Activated CD8-positive, alpha-beta T cell treated with anti-CD3 and anti-CD28 coated beads for 36 hours (primary cell): ENCODE data around the gene AFDN. TPM values are rescaled to one million over a fixed set of nuclear protein-coding genes. Genes with fewer than 3 reads are reported as not detected.

Experiments
- ATAC-seq: fragments of 200-7000 bp; cut with Tn5 transposase; one replicate; pipeline ENCODE4 v1.10.0; 2021; ENCODE audit warnings: mild to moderate bottlenecking, moderate library complexity
- CTCF ChIA-PET: fragments of 350-600 bp; sonication (Branson Sonifier 250); formaldehyde crosslinking; loops from one replicate; lab custom pipeline; 2021; ENCODE audit warnings: antibody characterized with exemption; lab: Charles Lee
- POLR2A ChIA-PET: fragments of 350-600 bp; sonication (Branson Sonifier 250); formaldehyde crosslinking; loops from one replicate; lab custom pipeline; 2021; ENCODE audit warnings: antibody characterized with exemption; lab: Charles Lee
- DNase-seq: peaks from one replicate; pipeline ENCODE4 v3.0.0-alpha.2; 2020
- H3K27ac Mint-ChIP-seq: one replicate; pipeline ENCODE4 v1.8.0; 2021; ENCODE audit warnings: mild to moderate bottlenecking, mixed read lengths
- H3K27me3 Mint-ChIP-seq: one replicate; pipeline ENCODE4 v1.8.0; 2021; ENCODE audit warnings: mixed read lengths
- H3K36me3 Mint-ChIP-seq: one replicate; pipeline ENCODE4 v1.8.0; 2021; ENCODE audit warnings: low read depth, mixed read lengths
- H3K4me1 Mint-ChIP-seq: one replicate; pipeline ENCODE4 v1.8.0; 2021; ENCODE audit warnings: low read depth, mixed read lengths
- H3K4me3 Mint-ChIP-seq: one replicate; pipeline ENCODE4 v1.8.0; 2021; ENCODE audit warnings: mild to moderate bottlenecking, moderate library complexity, mixed read lengths
- H3K9me3 Mint-ChIP-seq: one replicate; pipeline ENCODE4 v1.8.0; 2021; ENCODE audit warnings: mixed read lengths
- intact Hi-C: fragments of 100-400 bp; cut with micrococcal nuclease; formaldehyde crosslinking; loops from one replicate; pipeline ENCODE4 v1.10.0; 2022
- total RNA-seq, 2 experiments: library from RNA; stranded (reverse); gene quantifications; one replicate each; pipeline ENCODE4 v1.2.3, GENCODE V29; 2021
- TF ChIP-seq, protein P1 (sequence below): fragments of 200-600 bp; IDR thresholded peaks from one replicate; pipeline ENCODE4 v1.8.0; 2022; ENCODE audit warnings: antibody characterized with exemption, mild to moderate bottlenecking

Gene AFDN
- total RNA-seq, 2 experiments from 2014 or later, result 13.0 to 14.1 TPM

DNA sequence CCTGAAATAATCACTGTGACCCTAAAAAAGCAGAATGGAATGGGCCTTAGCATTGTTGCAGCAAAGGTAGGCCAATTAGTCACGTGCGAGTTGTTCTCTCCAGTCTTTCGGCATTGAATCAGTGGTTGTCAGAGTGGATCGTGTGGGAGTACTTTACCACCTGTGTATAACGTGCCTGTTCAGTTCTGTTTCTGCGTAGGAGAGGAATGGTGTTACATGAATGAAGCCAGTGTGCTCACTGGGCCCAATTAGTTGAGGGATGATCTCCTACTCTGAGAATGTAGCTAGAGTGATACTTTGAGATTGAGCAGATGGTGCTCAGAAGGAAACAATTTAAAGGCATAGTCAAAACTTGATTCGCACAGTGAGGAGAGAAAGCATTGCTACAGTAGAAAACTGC lies 98.3 kb downstream of the AFDN start:
- H3K4me3 Mint-ChIP-seq, result no peak overlapping the region
- ChIA-PET CTCF (no interaction called here), POLR2A (no interaction called here)
- H3K9me3 Mint-ChIP-seq, result no peaks in the 10 kb centered on the region
- H3K4me1 Mint-ChIP-seq, result no peaks in the 10 kb centered on the region
- DNase-seq, result no peak
- TF ChIP-seq, protein P1, sequence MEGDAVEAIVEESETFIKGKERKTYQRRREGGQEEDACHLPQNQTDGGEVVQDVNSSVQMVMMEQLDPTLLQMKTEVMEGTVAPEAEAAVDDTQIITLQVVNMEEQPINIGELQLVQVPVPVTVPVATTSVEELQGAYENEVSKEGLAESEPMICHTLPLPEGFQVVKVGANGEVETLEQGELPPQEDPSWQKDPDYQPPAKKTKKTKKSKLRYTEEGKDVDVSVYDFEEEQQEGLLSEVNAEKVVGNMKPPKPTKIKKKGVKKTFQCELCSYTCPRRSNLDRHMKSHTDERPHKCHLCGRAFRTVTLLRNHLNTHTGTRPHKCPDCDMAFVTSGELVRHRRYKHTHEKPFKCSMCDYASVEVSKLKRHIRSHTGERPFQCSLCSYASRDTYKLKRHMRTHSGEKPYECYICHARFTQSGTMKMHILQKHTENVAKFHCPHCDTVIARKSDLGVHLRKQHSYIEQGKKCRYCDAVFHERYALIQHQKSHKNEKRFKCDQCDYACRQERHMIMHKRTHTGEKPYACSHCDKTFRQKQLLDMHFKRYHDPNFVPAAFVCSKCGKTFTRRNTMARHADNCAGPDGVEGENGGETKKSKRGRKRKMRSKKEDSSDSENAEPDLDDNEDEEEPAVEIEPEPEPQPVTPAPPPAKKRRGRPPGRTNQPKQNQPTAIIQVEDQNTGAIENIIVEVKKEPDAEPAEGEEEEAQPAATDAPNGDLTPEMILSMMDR, result no peak
- no peaks in the 10 kb centered on the region for H3K36me3 Mint-ChIP-seq
- intact Hi-C loops, result no loop called here
- H3K27me3 Mint-ChIP-seq, result no peaks in the 10 kb centered on the region
- H3K27ac Mint-ChIP-seq, result no peak overlapping the region
- no peak for ATAC-seq

- H3K4me3 Mint-ChIP-seq, result no peak overlapping the region
- ChIA-PET CTCF (no interaction called here), POLR2A (no interaction called here)
- no peak for ATAC-seq
- intact Hi-C loops, result no loop called here
- no peak overlapping the region for H3K27ac Mint-ChIP-seq
- no peaks in the 10 kb centered on the region for H3K4me1 Mint-ChIP-seq
- H3K27me3 Mint-ChIP-seq, result no peaks in the 10 kb centered on the region
- H3K36me3 Mint-ChIP-seq, result no peaks in the 10 kb centered on the region
- DNase-seq, result no peak
- no peaks in the 10 kb centered on the region for H3K9me3 Mint-ChIP-seq
- TF ChIP-seq, protein P1, result no peak
Observed at GRCh38 chr6:167927246-167927645, 100.5 kb downstream of the AFDN start.

- Mint-ChIP-seq H3K36me3 (no peaks in the 10 kb centered on the region), H3K27me3 (no peaks in the 10 kb centered on the region), H3K9me3 (no peaks in the 10 kb centered on the region), H3K27ac (no peak overlapping the region), H3K4me3 (no peak overlapping the region), H3K4me1 (no peaks in the 10 kb centered on the region)
- ChIA-PET CTCF (interaction anchor here (0.8 kb wide), 1 partner anchor 16 kb away, joined by 3 read pairs; no protein-coding TSS in a partner anchor), POLR2A (no interaction called here)
- intact Hi-C loops, result no loop called here
- ATAC-seq (no peak), DNase-seq (no peak)
- TF ChIP-seq, protein P1, result no peak
Observed at GRCh38 chr6:167928111-167928510, 101.4 kb downstream of the AFDN start.

GRCh38 chr6:167930295-167930694 lies 103.6 kb downstream of the AFDN start:
- Mint-ChIP-seq H3K4me1 (no peaks in the 10 kb centered on the region), H3K9me3 (no peaks in the 10 kb centered on the region), H3K27me3 (peaks cover 1% of the 10 kb centered on the region), H3K4me3 (no peak overlapping the region), H3K36me3 (no peaks in the 10 kb centered on the region), H3K27ac (no peak overlapping the region)
- CTCF ChIA-PET, result no interaction called here
- POLR2A ChIA-PET, result no interaction called here
- intact Hi-C loops, result no loop called here
- TF ChIP-seq, protein P1, result no peak
- ATAC-seq, result no peak
- DNase-seq, result no peak

DNA sequence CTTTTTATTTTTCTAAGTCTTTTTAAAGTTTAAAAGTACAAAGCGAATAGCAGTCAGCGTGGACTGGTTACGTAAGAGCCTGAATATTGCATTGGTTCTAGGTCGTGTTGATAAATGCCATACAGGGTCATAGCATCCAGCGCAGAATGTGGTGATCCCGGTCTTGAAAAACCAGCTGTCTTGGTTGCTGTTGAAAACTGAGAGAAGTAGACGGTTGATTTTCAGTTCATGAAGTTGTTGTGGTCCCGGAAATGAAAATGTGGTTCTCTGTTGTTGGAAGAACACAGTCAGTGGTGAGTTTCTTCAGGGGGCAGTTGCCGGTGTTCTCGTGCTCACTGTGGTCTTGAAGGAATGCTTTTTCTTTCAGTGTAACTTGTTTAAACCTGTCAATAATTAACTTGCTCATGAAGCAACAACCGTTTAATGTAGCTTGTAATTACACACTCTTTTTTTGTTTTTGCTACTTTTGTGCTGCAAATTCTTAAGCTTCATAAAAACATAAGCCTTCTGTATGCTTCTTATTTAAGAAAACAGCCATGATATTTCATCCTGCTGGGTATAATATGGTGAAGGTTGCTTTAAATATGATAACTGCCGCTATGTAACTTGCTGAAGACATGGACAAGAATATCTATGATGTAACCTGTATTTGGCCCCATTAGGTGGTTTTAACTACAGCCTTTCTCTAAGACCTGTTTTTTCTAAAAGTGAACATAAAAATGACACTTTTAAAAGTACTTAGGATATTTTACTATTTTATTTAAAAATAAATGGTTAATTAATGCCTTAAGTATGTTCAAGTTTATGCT lies 106.0 kb downstream of the AFDN start:
- peaks cover 3% of the 10 kb centered on the region for H3K27me3 Mint-ChIP-seq
- no peaks in the 10 kb centered on the region for H3K9me3 Mint-ChIP-seq
- H3K4me3 Mint-ChIP-seq, result no peak overlapping the region
- no peak for ATAC-seq
- intact Hi-C loops, result no loop called here
- no peak for DNase-seq
- ChIA-PET POLR2A (no interaction called here), CTCF (no interaction called here)
- H3K36me3 Mint-ChIP-seq, result no peaks in the 10 kb centered on the region
- H3K27ac Mint-ChIP-seq, result no peak overlapping the region
- no peaks in the 10 kb centered on the region for H3K4me1 Mint-ChIP-seq
- TF ChIP-seq, protein P1, result no peak
